GM12878 (cell line): ENCODE results near the gene CTDNEP1.

Experiments
- CTCF ChIP-seq, 3 experiments: IDR thresholded peaks in 2 of 3; conservative IDR thresholded peaks in 1 of 3; 2 replicates each; pipeline ENCODE4 v1.5.1; 2011; ENCODE audit warnings: low read depth in 3 of 3, low read length in 3 of 3, mild to moderate bottlenecking in 3 of 3, control low read depth in 2 of 3, moderate library complexity in 2 of 3, inconsistent platforms in 1 of 3, mixed read lengths in 1 of 3; ENCODE audit not compliant: control insufficient read depth in 2 of 3, insufficient read depth in 1 of 3; ENCODE audit errors: extremely low read depth in 1 of 3
- JUND ChIP-seq: IDR thresholded peaks from 2 replicates; pipeline ENCODE4 v1.6.1; 2012; ENCODE audit warnings: low read depth, mild to moderate bottlenecking, low read length, improper control_type of control experiment, moderate library complexity
- KLF5 ChIP-seq: fragments of 450-650 bp; IDR thresholded peaks from 2 replicates; pipeline ENCODE4 v1.6.1; 2014; ENCODE audit warnings: mild to moderate bottlenecking; ENCODE audit not compliant: partially characterized antibody
- NR2C2 ChIP-seq: IDR thresholded peaks from 2 replicates; pipeline ENCODE4 v1.6.1; 2011; ENCODE audit warnings: borderline replicate concordance, low read depth; ENCODE audit not compliant: control insufficient read depth, insufficient read length
- NRF1 ChIP-seq: conservative IDR thresholded peaks from 2 replicates; pipeline ENCODE4 v1.6.1; 2011; ENCODE audit warnings: mild to moderate bottlenecking, low read depth, low read length, improper control_type of control experiment
- PKNOX1 ChIP-seq: fragments of 450-650 bp; IDR thresholded peaks from 2 replicates; pipeline ENCODE4 v1.6.1; 2016; ENCODE audit warnings: mild to moderate bottlenecking
- REST ChIP-seq: IDR thresholded peaks from 2 replicates; pipeline ENCODE4 v1.6.1; 2012; ENCODE audit warnings: mild to moderate bottlenecking, low read depth, low read length
- RFX5 ChIP-seq: IDR thresholded peaks from 2 replicates; pipeline ENCODE4 v1.6.1; 2011; ENCODE audit warnings: low read depth, low read length, improper control_type of control experiment
- SMAD1 ChIP-seq: fragments of 450-650 bp; IDR thresholded peaks from 2 replicates; pipeline ENCODE4 v1.6.1; 2018; ENCODE audit warnings: mild to moderate bottlenecking, low read depth; ENCODE audit not compliant: partially characterized antibody
- SRF ChIP-seq, 2 experiments: IDR thresholded peaks; 2 replicates each; pipeline ENCODE4 v1.6.1; 2011; ENCODE audit warnings: low read depth in 2 of 2, low read length in 2 of 2, mild to moderate bottlenecking in 1 of 2, moderate library complexity in 1 of 2
- YY1 ChIP-seq: IDR thresholded peaks from 2 replicates; pipeline ENCODE4 v1.6.1; 2011; ENCODE audit warnings: low read depth, mild to moderate bottlenecking, low read length
- TF ChIP-seq, protein P1 (sequence below): fragments of 450-650 bp; IDR thresholded peaks from 2 replicates; pipeline ENCODE4 v1.6.1; 2018; ENCODE audit warnings: borderline replicate concordance, mild to moderate bottlenecking; ENCODE audit not compliant: partially characterized antibody

DNA sequence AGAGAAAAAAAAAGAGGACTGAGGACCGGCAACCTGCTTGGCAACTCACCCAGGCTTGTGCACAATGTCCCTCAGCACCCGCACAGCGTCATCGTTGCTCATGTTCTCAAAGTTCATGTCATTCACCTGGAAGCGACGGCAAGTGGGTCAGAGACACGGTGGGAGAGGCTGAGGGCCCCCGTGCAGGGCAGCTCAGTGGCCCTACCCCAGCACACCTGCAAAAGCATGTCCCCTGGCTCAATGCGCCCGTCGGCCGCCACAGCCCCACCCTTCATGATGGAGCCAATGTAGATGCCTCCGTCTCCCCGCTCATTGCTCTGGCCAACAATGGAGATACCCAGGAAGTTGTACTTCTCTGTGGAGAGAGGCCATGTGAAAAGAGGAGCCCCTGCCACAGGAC is 22.6 kb downstream of the CTDNEP1 start:
- TF ChIP-seq SMAD1 (no peak), PKNOX1 (no peak), REST (no peak), CTCF (IDR thresholded peaks at IDR 0.05 in 2 of 3, conservative IDR thresholded peaks at IDR 0.05 in 1 of 3; ENCODE audit: control insufficient read depth in 2 of 3, extremely low read depth in 1 of 3, insufficient read depth in 1 of 3, low read depth in 3 of 3, low read length in 3 of 3) (no peak), JUND (no peak), SRF (IDR thresholded peaks at IDR 0.05; ENCODE audit: low read depth in 2 of 2, low read length in 2 of 2) (no peak), NR2C2 (no peak), KLF5 (no peak), RFX5 (no peak), YY1 (no peak), NRF1 (no peak)
- TF ChIP-seq, protein P1, sequence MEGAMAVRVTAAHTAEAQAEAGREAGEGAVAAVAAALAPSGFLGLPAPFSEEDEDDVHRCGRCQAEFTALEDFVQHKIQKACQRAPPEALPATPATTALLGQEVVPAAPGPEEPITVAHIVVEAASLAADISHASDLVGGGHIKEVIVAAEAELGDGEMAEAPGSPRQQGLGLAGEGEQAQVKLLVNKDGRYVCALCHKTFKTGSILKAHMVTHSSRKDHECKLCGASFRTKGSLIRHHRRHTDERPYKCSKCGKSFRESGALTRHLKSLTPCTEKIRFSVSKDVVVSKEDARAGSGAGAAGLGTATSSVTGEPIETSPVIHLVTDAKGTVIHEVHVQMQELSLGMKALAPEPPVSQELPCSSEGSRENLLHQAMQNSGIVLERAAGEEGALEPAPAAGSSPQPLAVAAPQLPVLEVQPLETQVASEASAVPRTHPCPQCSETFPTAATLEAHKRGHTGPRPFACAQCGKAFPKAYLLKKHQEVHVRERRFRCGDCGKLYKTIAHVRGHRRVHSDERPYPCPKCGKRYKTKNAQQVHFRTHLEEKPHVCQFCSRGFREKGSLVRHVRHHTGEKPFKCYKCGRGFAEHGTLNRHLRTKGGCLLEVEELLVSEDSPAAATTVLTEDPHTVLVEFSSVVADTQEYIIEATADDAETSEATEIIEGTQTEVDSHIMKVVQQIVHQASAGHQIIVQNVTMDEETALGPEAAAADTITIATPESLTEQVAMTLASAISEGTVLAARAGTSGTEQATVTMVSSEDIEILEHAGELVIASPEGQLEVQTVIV = no peak
